ENCODE data around the gene HMGCR.

DNA sequence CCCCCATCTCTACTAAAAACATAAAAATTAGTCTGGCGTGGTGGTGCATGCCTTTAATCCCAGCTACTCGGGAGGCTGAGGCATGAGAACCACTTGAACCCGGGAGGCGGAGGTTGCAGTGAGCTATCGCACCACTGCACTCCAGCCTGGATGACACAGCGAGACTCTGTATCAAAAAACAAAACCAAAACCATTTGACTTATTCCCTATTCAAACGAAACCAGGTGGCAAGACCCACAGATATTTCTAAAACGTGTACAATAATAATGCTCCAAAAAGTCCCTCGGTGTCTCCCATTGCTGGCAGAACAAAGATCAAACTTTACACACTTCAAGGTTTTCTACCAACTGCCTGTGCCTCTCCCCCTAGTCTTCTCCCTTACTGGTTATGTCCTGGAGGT lies 29.8 kb downstream of the HMGCR start:
- TF ChIP-seq POLR2AphosphoS5 (IDR thresholded peaks at IDR 0.05; ENCODE audit: low read depth, low read length) (no peak), POLR2A (IDR thresholded peaks at IDR 0.05; ENCODE audit: low read depth, low read length) (peak; percentile 31; the same call in 1 of the 2 replicates)
